ENCODE results near the gene ZNFX1. TPM values are rescaled to one million over a fixed set of nuclear protein-coding genes. Genes with fewer than 3 reads are reported as not detected.

The ZNFX1 gene
- total RNA-seq, 4 donors from 2014 or later = 28.7 to 34.9 (median 31.1) TPM

DNA sequence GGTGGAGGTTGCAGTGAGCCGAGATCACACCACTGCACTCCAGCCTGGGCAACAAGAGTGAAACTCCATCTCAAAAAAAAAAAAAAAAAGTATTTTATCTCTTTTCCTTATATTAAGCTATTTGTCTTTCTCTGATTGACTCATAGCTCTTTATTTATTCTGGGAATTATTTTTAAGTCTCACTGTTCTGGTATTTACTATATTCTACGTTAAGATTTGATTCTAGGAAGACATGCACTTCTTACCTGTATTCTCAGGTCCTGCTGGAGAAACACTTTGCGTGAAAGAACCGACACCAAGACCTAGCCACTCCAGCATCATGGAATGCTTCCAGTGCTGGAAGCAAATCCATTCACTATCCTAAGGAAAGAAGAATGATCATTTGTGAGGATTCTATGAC lies 17.6 kb downstream of the ZNFX1 start:
- Histone ChIP-seq H3K27me3 (no peaks in the 10 kb centered on the region), H3K4me1 (no peaks in the 10 kb centered on the region), H3K9me3 (no peaks in the 10 kb centered on the region), H3K4me3 (no peak overlapping the region), H3K27ac (no peak overlapping the region), H3K36me3 (peaks cover 8 to 99% of the 10 kb centered on the region in 2 donors)
- DNase-seq (no peak), ATAC-seq (no peak)
- intact Hi-C loops (cut with DNase I; ENCODE audit: low total_unique reads) = no loop called here
- in situ Hi-C loops (cut with MboI; ENCODE audit: low sequenced_read_pairs in 4 of 4) = no loop called here
- TF ChIP-seq, protein P1, sequence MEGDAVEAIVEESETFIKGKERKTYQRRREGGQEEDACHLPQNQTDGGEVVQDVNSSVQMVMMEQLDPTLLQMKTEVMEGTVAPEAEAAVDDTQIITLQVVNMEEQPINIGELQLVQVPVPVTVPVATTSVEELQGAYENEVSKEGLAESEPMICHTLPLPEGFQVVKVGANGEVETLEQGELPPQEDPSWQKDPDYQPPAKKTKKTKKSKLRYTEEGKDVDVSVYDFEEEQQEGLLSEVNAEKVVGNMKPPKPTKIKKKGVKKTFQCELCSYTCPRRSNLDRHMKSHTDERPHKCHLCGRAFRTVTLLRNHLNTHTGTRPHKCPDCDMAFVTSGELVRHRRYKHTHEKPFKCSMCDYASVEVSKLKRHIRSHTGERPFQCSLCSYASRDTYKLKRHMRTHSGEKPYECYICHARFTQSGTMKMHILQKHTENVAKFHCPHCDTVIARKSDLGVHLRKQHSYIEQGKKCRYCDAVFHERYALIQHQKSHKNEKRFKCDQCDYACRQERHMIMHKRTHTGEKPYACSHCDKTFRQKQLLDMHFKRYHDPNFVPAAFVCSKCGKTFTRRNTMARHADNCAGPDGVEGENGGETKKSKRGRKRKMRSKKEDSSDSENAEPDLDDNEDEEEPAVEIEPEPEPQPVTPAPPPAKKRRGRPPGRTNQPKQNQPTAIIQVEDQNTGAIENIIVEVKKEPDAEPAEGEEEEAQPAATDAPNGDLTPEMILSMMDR (IDR thresholded peaks at IDR 0.05 in 4 of 5, conservative IDR thresholded peaks at IDR 0.05 in 1 of 5) = no peak
- TF ChIP-seq POLR2A (IDR thresholded peaks at IDR 0.05) = no peak

DNA sequence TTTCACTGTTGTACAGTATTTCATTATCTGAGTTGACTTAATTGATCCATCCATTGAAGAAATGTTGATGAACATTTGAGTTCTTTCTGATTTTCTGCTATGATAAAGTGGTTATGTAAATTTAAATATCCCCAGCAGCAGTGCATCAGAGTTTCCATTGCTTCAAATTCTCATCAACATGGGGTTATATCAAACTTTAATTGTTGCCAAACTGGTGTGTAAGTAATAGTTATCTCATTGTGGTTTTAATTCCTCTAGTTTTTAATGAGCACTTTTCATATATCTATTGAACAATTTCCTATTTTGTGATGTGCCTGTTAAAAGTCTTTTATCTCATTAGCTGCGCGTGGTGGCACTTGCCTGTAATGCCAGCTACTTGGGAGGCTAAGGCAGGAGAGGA lies 18.1 kb downstream of the ZNFX1 start:
- Histone ChIP-seq H3K36me3 (peaks cover 8 to 99% of the 10 kb centered on the region in 2 donors), H3K27ac (no peak overlapping the region), H3K4me3 (no peak overlapping the region), H3K27me3 (no peaks in the 10 kb centered on the region), H3K4me1 (no peaks in the 10 kb centered on the region), H3K9me3 (no peaks in the 10 kb centered on the region)
- TF ChIP-seq, protein P1 (IDR thresholded peaks at IDR 0.05 in 4 of 5, conservative IDR thresholded peaks at IDR 0.05 in 1 of 5) = no peak
- no peak for TF ChIP-seq POLR2A (IDR thresholded peaks at IDR 0.05)
- in situ Hi-C loops (cut with MboI; ENCODE audit: low sequenced_read_pairs in 4 of 4) = no loop called here
- intact Hi-C loops (cut with DNase I; ENCODE audit: low total_unique reads) = no loop called here
- DNase-seq (no peak), ATAC-seq (no peak)

DNA sequence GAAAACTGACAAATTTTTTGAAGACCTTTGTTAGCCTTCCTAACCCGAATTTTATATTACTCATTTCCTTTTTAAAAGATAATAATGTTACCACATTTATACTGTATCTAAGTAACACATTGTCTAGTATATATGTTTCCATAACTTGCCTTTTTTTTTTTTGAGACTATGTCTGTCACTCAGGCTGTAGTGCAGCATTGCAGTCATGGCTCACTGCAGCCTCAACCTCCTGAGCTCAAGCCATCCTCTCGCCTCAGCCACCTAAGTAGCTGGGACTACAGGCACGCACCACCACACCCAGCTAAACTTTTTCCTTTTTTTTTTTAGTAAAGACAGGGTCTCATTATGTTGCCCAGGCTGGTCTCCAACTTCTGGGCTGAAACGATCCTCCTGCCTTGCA lies 18.6 kb downstream of the ZNFX1 start:
- H3K4me1 ChIP-seq = no peaks in the 10 kb centered on the region
- ATAC-seq = no peak
- H3K27ac ChIP-seq = no peak overlapping the region
- H3K27me3 ChIP-seq = no peaks in the 10 kb centered on the region
- intact Hi-C loops (cut with DNase I; ENCODE audit: low total_unique reads) (no loop called here), in situ Hi-C loops (cut with MboI; ENCODE audit: low sequenced_read_pairs in 4 of 4) (no loop called here)
- peaks cover 8 to 99% of the 10 kb centered on the region in 2 donors for H3K36me3 ChIP-seq
- TF ChIP-seq, protein P1 (IDR thresholded peaks at IDR 0.05 in 4 of 5, conservative IDR thresholded peaks at IDR 0.05 in 1 of 5) = no peak
- no peak for TF ChIP-seq POLR2A (IDR thresholded peaks at IDR 0.05)
- H3K9me3 ChIP-seq = no peaks in the 10 kb centered on the region
- DNase-seq = no peak
- no peak overlapping the region for H3K4me3 ChIP-seq

DNA sequence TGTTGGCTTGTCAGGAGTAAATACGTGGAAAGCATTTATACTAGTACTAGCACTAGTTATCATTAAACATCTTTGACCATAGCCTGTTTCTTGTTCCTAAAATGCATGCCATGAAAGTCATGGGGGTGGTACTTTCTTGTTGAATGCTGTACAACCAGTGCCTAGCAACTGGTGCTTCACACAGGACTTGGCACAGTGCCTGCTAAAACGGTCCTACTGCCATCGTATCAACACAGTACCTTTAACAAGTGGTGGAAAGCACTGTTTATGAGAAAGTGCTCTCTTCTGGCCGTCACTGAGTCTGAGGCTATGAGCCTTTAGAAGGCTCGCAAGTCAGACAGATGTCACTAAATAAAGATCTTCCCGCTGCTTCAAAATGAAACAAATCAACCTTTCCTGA lies 21.6 kb downstream of the ZNFX1 start:
- in situ Hi-C loops (cut with MboI; ENCODE audit: low sequenced_read_pairs in 4 of 4) = no loop called here
- Histone ChIP-seq H3K36me3 (peaks cover 8 to 98% of the 10 kb centered on the region in 2 donors), H3K4me3 (no peak overlapping the region), H3K4me1 (no peaks in the 10 kb centered on the region), H3K27ac (no peak overlapping the region), H3K9me3 (no peaks in the 10 kb centered on the region), H3K27me3 (no peaks in the 10 kb centered on the region)
- DNase-seq (no peak), ATAC-seq (no peak)
- no peak for TF ChIP-seq POLR2A (IDR thresholded peaks at IDR 0.05)
- intact Hi-C loops (cut with DNase I; ENCODE audit: low total_unique reads) = no loop called here

DNA sequence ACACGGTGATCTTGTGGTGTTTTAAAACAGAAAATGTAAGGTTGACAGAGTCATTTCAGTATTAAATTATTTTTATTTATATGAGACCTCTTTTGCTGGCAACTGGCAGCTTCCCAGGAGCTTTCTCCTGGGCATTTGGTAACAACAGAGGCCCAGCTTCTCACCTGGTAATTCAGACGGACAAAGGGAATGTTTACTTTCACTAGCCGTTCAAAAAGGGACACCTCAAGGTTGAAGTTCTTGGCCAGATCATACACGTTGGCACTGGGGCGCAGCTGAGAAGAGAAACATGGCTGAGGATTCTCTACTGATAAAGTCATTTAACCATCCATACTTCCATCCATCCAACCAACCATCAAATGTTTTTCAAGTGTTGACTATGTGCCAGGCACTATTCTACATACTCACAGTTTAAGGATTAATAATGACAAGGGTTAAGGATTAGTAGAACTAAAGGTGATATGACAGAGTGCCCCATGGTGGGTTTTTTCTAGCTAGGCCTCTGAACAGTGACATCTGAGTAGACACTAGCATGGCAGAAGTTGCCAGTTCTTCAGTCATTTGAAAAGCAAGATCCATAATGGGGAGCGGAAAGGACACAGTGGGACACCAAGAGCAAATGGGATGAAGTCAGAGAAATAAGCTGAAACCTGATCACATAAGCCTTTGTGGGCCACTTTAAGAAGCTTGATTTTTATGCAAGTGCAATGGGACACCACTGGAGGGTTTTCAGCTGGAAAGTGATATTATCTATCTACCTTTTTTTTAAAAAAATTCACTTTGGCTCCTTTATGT lies 25.1 kb downstream of the ZNFX1 start:
- in situ Hi-C loops (cut with MboI; ENCODE audit: low sequenced_read_pairs in 4 of 4) (no loop called here), intact Hi-C loops (cut with DNase I; ENCODE audit: low total_unique reads) (no loop called here)
- ATAC-seq (no peak), DNase-seq (no peak)
- Histone ChIP-seq H3K27me3 (no peaks in the 10 kb centered on the region), H3K4me1 (no peaks in the 10 kb centered on the region), H3K27ac (no peak overlapping the region), H3K9me3 (no peaks in the 10 kb centered on the region), H3K4me3 (no peak overlapping the region), H3K36me3 (peaks cover 12 to 99% of the 10 kb centered on the region in 2 donors)
- TF ChIP-seq, protein P1 (IDR thresholded peaks at IDR 0.05 in 4 of 5, conservative IDR thresholded peaks at IDR 0.05 in 1 of 5) = no peak
- no peak for TF ChIP-seq POLR2A (IDR thresholded peaks at IDR 0.05)

All from gastrocnemius medialis (tissue), 4 donors.